OCI-LY7 (cell line): Measurements from ENCODE around the gene HOXA10. TPM values are rescaled to one million over a fixed set of nuclear protein-coding genes. Genes with fewer than 3 reads are reported as not detected.

ENCODE experiments used
- BruUV-seq: library from RNA; stranded (reverse); fragments of 400-500 nt; replicated peaks from 2 replicates; lab custom pipeline; 2021; lab: Mats Ljungman, UMichigan
- CTCF ChIA-PET: fragments of 300-600 bp; sonication (Branson Sonifier 250); formaldehyde crosslinking; loops from one replicate; lab custom pipeline; 2022; ENCODE audit warnings: antibody characterized with exemption; ENCODE audit not compliant: unreplicated experiment; lab: Charles Lee
- POLR2A ChIA-PET: fragments of 300-600 bp; sonication (Branson Sonifier 250); formaldehyde crosslinking; loops from one replicate; lab custom pipeline; 2022; ENCODE audit warnings: antibody characterized with exemption; lab: Charles Lee
- DNase-seq: peaks from one replicate; pipeline ENCODE4 v3.0.0-alpha.2; 2015; ENCODE audit warnings: low spot score
- H2AFZ ChIP-seq: fragments of 200-600 bp; sonication (generic), shearing (Covaris generic); 2 replicates; pipeline ENCODE4 v1.6.1; 2014; ENCODE audit warnings: mild to moderate bottlenecking, antibody characterized with exemption, low read length, moderate library complexity
- H3K27ac ChIP-seq: fragments of 200-600 bp; sonication (generic); 2 replicates; pipeline ENCODE4 v1.5.1; 2014; ENCODE audit warnings: mixed run types, low read depth, mild to moderate bottlenecking, moderate library complexity, low read length, inconsistent platforms; ENCODE audit not compliant: poor library complexity, severe bottlenecking
- H3K36me3 ChIP-seq: fragments of 200-600 bp; sonication (generic); 2 replicates; pipeline ENCODE4 v1.6.1; 2014; ENCODE audit warnings: mild to moderate bottlenecking, antibody characterized with exemption, low read length, moderate library complexity, mixed read lengths; ENCODE audit not compliant: insufficient read depth
- H3K4me1 ChIP-seq: fragments of 200-600 bp; sonication (generic); 2 replicates; pipeline ENCODE4 v1.5.1; 2014; ENCODE audit warnings: mild to moderate bottlenecking, low read length; ENCODE audit not compliant: insufficient read depth, poor library complexity, severe bottlenecking
- H3K4me2 ChIP-seq: fragments of 200-600 bp; sonication (generic); 2 replicates; pipeline ENCODE4 v1.6.1; 2014; ENCODE audit warnings: mild to moderate bottlenecking, low read length
- H3K4me3 ChIP-seq: fragments of 200-600 bp; sonication (generic); 2 replicates; pipeline ENCODE4 v1.5.1; 2014; ENCODE audit warnings: mild to moderate bottlenecking, low read depth, low read length; ENCODE audit not compliant: poor library complexity, severe bottlenecking
- H3K79me2 ChIP-seq: fragments of 200-600 bp; sonication (generic); 2 replicates; pipeline ENCODE4 v1.6.1; 2016; ENCODE audit warnings: low read depth, mild to moderate bottlenecking, low read length, moderate library complexity, mixed read lengths; ENCODE audit not compliant: insufficient read depth
- H3K9me2 ChIP-seq: fragments of 200-600 bp; sonication (generic); 2 replicates; pipeline ENCODE4 v1.6.1; 2016; ENCODE audit warnings: mild to moderate bottlenecking, low read length, mixed read lengths; ENCODE audit not compliant: insufficient read depth
- H3K9me3 ChIP-seq: fragments of 200-600 bp; sonication (generic); 2 replicates; pipeline ENCODE4 v1.6.1; 2014; ENCODE audit warnings: mild to moderate bottlenecking, mixed run types, low read length, mixed read lengths
- H4K20me1 ChIP-seq: fragments of 200-600 bp; sonication (generic); 2 replicates; pipeline ENCODE4 v1.6.1; 2014; ENCODE audit warnings: mild to moderate bottlenecking, antibody characterized with exemption, low read length, moderate library complexity, mixed read lengths; ENCODE audit not compliant: insufficient read depth
- CTCF ChIP-seq: fragments of 200-600 bp; sonication (generic); conservative IDR thresholded peaks from 2 replicates; pipeline ENCODE4 v1.5.1; 2014; ENCODE audit warnings: mild to moderate bottlenecking, antibody characterized with exemption, low read length, moderate library complexity, mixed read lengths
- EZH2phosphoT487 ChIP-seq: fragments of 200-600 bp; sonication (generic); IDR thresholded peaks from 2 replicates; pipeline ENCODE4 v1.6.1; 2018; ENCODE audit warnings: low read depth, borderline replicate concordance, mild to moderate bottlenecking, mixed run types, antibody characterized with exemption, low read length, moderate library complexity, mixed read lengths
- intact Hi-C: fragments of 100-400 bp; cut with micrococcal nuclease; formaldehyde crosslinking; loops from one replicate; pipeline ENCODE4 v1.10.0; 2022; ENCODE audit not compliant: unreplicated experiment
- total RNA-seq, 2 experiments: library from RNA; depleted of rRNA in 1 of 2; stranded (reverse); fragments of >200 nt in 1 of 2; shearing (Covaris generic) in 1 of 2; gene quantifications; 2 replicates each; pipeline ENCODE4 v1.2.3, GENCODE V29; 2014 to 2022

Gene HOXA10
- total RNA-seq, 2 experiments from 2014 or later: not detected

GRCh38 chr7:27175626-27176523, 1.8 kb upstream of the HOXA10 start:
- H3K4me2 ChIP-seq: no peak overlapping the region
- H2AFZ ChIP-seq: no peak overlapping the region
- no peaks in the 10 kb centered on the region for H3K9me2 ChIP-seq
- intact Hi-C loops: no loop called here
- H3K9me3 ChIP-seq: no peaks in the 10 kb centered on the region
- H3K79me2 ChIP-seq: no peaks in the 10 kb centered on the region
- no peak overlapping the region for H3K27ac ChIP-seq
- no peaks in the 10 kb centered on the region for H3K4me1 ChIP-seq
- no TSS peak for BruUV-seq
- no peak for TF ChIP-seq CTCF
- TF ChIP-seq EZH2phosphoT487: no peak
- H3K36me3 ChIP-seq: no peaks in the 10 kb centered on the region
- no peak overlapping the region for H3K4me3 ChIP-seq
- CTCF ChIA-PET: no interaction called here
- POLR2A ChIA-PET: no interaction called here
- DNase-seq: no peak
- H4K20me1 ChIP-seq: no peaks in the 10 kb centered on the region

- H3K4me1 ChIP-seq: no peaks in the 10 kb centered on the region
- no peak overlapping the region for H3K4me2 ChIP-seq
- H3K9me2 ChIP-seq: no peaks in the 10 kb centered on the region
- no peaks in the 10 kb centered on the region for H3K9me3 ChIP-seq
- H4K20me1 ChIP-seq: no peaks in the 10 kb centered on the region
- no peak overlapping the region for H2AFZ ChIP-seq
- H3K36me3 ChIP-seq: no peaks in the 10 kb centered on the region
- no peak overlapping the region for H3K27ac ChIP-seq
- no peak for DNase-seq
- CTCF ChIA-PET: no interaction called here
- POLR2A ChIA-PET: no interaction called here
- intact Hi-C loops: no loop called here
- no peak for TF ChIP-seq EZH2phosphoT487
- no peak for TF ChIP-seq CTCF
- no peak overlapping the region for H3K4me3 ChIP-seq
- BruUV-seq: no TSS peak
- no peaks in the 10 kb centered on the region for H3K79me2 ChIP-seq
Measured at GRCh38 chr7:27174874-27175625, 930 bp upstream of the HOXA10 start.
